Measurements from ENCODE around the gene ICAM3. TPM values are rescaled to one million over a fixed set of nuclear protein-coding genes. Genes with fewer than 3 reads are reported as not detected.

ICAM3 gene
- total RNA-seq, 1 experiment from 2014 or later = 8.3 TPM

DNA sequence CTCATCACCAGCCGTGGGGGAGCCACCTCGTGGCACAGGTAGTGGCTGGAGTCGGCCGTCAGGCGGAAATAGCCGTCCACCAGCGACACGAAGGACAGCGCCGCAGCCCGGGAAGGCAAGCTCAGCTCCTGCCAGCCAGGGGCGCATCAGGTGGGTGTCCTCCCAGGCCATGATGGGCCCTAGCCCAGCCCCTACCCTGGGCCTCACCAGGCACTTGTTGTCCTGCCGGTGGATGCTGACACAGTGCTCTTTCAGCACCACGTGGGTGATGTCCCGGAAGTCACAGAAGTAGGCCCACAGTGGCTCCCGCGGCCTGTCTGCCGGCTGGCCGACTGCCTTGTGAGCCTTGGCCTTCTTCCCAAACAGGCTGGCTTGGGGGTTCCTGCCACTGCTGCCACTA lies 25.2 kb upstream of the ICAM3 start:
- H3K4me1 ChIP-seq (ENCODE audit: control insufficient read depth in 1 of 2, insufficient read depth in 2 of 2, low read length in 2 of 2) = no peaks in the 10 kb centered on the region
- BruUV-seq (replicated peaks) = no TSS peak

More for the DNA sequence above, 25.2 kb upstream of the ICAM3 start:
- no peak overlapping the region for H2AFZ ChIP-seq (ENCODE audit: low read depth, low read length, poor library complexity, severe bottlenecking)
- H3K4me2 ChIP-seq (ENCODE audit: low read length) = no peak overlapping the region
- H3K4me3 ChIP-seq (replicated peaks in 1 of 2; ENCODE audit: low read depth in 1 of 2, low read length in 2 of 2) = no peak overlapping the region
- DNase-seq (ENCODE audit: low read depth, low spot score) (no peak), ATAC-seq (no peak)
- no peaks in the 10 kb centered on the region for H4K20me1 ChIP-seq (ENCODE audit: insufficient read depth)
- peaks cover 0 to 3% of the 10 kb centered on the region in 2 experiments; a peak in 1 of 4 replicates for H3K9me3 ChIP-seq (ENCODE audit: control insufficient read depth in 1 of 2, insufficient read depth in 1 of 2, low read depth in 1 of 2, low read length in 2 of 2)
- H3K79me2 ChIP-seq (ENCODE audit: insufficient read depth, low read length) = no peaks in the 10 kb centered on the region
- ChIA-PET POLR2A (no interaction called here), RAD21 (ENCODE audit: low non-redundant PET in 1 of 2, low total read pairs in 2 of 2, uncharacterized antibody in 2 of 2, unreplicated experiment in 2 of 2) (no interaction called here), CTCF (no interaction called here)
- H3K9me2 ChIP-seq (ENCODE audit: insufficient read depth) = no peaks in the 10 kb centered on the region
- TF ChIP-seq, protein P1, sequence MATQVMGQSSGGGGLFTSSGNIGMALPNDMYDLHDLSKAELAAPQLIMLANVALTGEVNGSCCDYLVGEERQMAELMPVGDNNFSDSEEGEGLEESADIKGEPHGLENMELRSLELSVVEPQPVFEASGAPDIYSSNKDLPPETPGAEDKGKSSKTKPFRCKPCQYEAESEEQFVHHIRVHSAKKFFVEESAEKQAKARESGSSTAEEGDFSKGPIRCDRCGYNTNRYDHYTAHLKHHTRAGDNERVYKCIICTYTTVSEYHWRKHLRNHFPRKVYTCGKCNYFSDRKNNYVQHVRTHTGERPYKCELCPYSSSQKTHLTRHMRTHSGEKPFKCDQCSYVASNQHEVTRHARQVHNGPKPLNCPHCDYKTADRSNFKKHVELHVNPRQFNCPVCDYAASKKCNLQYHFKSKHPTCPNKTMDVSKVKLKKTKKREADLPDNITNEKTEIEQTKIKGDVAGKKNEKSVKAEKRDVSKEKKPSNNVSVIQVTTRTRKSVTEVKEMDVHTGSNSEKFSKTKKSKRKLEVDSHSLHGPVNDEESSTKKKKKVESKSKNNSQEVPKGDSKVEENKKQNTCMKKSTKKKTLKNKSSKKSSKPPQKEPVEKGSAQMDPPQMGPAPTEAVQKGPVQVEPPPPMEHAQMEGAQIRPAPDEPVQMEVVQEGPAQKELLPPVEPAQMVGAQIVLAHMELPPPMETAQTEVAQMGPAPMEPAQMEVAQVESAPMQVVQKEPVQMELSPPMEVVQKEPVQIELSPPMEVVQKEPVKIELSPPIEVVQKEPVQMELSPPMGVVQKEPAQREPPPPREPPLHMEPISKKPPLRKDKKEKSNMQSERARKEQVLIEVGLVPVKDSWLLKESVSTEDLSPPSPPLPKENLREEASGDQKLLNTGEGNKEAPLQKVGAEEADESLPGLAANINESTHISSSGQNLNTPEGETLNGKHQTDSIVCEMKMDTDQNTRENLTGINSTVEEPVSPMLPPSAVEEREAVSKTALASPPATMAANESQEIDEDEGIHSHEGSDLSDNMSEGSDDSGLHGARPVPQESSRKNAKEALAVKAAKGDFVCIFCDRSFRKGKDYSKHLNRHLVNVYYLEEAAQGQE (IDR thresholded peaks at IDR 0.05; ENCODE audit: low read depth) = no peak
- TF ChIP-seq SIN3A (IDR thresholded peaks at IDR 0.05; ENCODE audit: low read depth) = no peak
- no peak for TF ChIP-seq SRF (IDR thresholded peaks at IDR 0.05; ENCODE audit: low read depth)
- no peak for TF ChIP-seq SP1 (IDR thresholded peaks at IDR 0.05; ENCODE audit: low read depth)
- TF ChIP-seq, protein P2, sequence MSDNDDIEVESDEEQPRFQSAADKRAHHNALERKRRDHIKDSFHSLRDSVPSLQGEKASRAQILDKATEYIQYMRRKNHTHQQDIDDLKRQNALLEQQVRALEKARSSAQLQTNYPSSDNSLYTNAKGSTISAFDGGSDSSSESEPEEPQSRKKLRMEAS (IDR thresholded peaks at IDR 0.05) = no peak
- TF ChIP-seq FOSL1 (IDR thresholded peaks at IDR 0.05; ENCODE audit: low read depth) = no peak
- no peak for TF ChIP-seq RAD21 (IDR thresholded peaks at IDR 0.05; ENCODE audit: low read depth)
- TF ChIP-seq ELF1 (IDR thresholded peaks at IDR 0.05; ENCODE audit: borderline replicate concordance, low read depth) = no peak
- no peak for TF ChIP-seq CBX3 (IDR thresholded peaks at IDR 0.05; ENCODE audit: low read depth)
- TF ChIP-seq POLR2A (IDR thresholded peaks at IDR 0.05; ENCODE audit: borderline replicate concordance, extremely low read depth, insufficient read depth, insufficient read length) = no peak
- no peaks in the 10 kb centered on the region for H3K27me3 ChIP-seq (ENCODE audit: insufficient read depth, low read length)
- H3K9ac ChIP-seq (ENCODE audit: low read length) = no peak overlapping the region
- intact Hi-C loops (cut with micrococcal nuclease) = no loop called here
- peaks cover 17 to 23% of the 10 kb centered on the region in 2 experiments; a peak in 3 of 4 replicates for H3K36me3 ChIP-seq (ENCODE audit: control insufficient read depth in 1 of 2, insufficient read depth in 2 of 2, low read length in 2 of 2)
- H3K27ac ChIP-seq (ENCODE audit: low read depth, low read length) = no peak overlapping the region
